Vagina (tissue), 2 donors: ENCODE data around the gene KCNK16.

Experiments used
- CTCF ChIP-seq, 3 experiments: fragments of 450-650 bp in 2 of 3; fragments of 200-600 bp in 1 of 3; sonication (generic) in 1 of 3; IDR thresholded peaks; one replicate each; pipeline ENCODE4 v1.5.1; 2017 to 2019; ENCODE audit warnings: antibody characterized with exemption in 3 of 3, mild to moderate bottlenecking in 2 of 3, moderate library complexity in 2 of 3
- POLR2A ChIP-seq, 2 donors: fragments of 450-650 bp; IDR thresholded peaks; one replicate each; pipeline ENCODE4 v1.6.1; 2017; ENCODE audit warnings: antibody characterized with exemption in 2 of 2, mild to moderate bottlenecking in 2 of 2, moderate library complexity in 2 of 2

DNA sequence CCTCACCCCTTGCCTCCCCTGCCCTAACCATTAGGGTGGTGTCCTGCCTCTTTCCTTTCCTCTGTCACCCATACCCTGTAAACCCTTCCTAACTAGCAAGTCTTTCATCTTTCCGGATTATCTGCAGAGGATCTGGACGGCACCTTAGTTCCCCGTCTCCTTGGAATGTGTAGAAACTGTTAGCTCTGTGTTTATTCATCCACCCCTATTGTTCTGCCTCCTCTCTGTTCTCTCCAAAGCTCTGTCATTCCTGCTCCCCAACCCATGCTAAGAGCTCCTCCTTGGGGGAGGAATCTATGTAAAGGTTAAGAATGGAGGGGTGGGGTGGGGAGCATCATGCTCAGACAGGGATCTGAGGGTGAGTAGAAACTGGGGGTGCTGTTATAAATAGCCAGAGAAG, 53.8 kb downstream of the KCNK16 start:
- TF ChIP-seq CTCF (IDR thresholded peaks at IDR 0.05) (no peak), POLR2A (IDR thresholded peaks at IDR 0.05) (no peak)
